Fibroblast of mammary gland (primary cell): ENCODE data around the gene SCP2.
A peak's percentile ranks its signal among the peaks of the same experiment; 100 is the strongest.

ENCODE experiments used
- DNase-seq: peaks from one replicate; pipeline ENCODE4 v3.0.0-alpha.2; 2010; ENCODE audit warnings: low read depth
- H3K4me3 ChIP-seq: 2 replicates; pipeline ENCODE4 v1.5.1; 2011; ENCODE audit warnings: low read depth, mild to moderate bottlenecking, low read length, moderate library complexity; ENCODE audit not compliant: control insufficient read depth
- CTCF ChIP-seq: conservative IDR thresholded peaks from 2 replicates; pipeline ENCODE4 v1.5.1; 2011; ENCODE audit warnings: low read depth, low read length, inconsistent platforms; ENCODE audit not compliant: control insufficient read depth, insufficient read depth

SCP2 gene

GRCh38 chr1:52920791-52921291, 6.2 kb upstream of the SCP2 start:
- no peak for DNase-seq
- peak overlapping the region; percentile 58 for H3K4me3 ChIP-seq
- TF ChIP-seq CTCF = no peak

- DNase-seq = peak; percentile 26
- TF ChIP-seq CTCF = no peak
- H3K4me3 ChIP-seq = no peak overlapping the region
These were observed 1.5 kb upstream of the SCP2 start for GRCh38 chr1:52925571-52926005.

- TF ChIP-seq CTCF = no peak
- DNase-seq = no peak
- peak overlapping the region; percentile 63 for H3K4me3 ChIP-seq
These were observed 238 bp upstream of the SCP2 start for GRCh38 chr1:52926864-52927211.

GRCh38 chr1:52928015-52928404, 934 bp downstream of the SCP2 start:
- DNase-seq = no peak
- peak overlapping the region; percentile 63 for H3K4me3 ChIP-seq
- no peak for TF ChIP-seq CTCF

GRCh38 chr1:52929019-52929418, 1.9 kb downstream of the SCP2 start:
- H3K4me3 ChIP-seq = no peak overlapping the region
- DNase-seq = no peak
- no peak for TF ChIP-seq CTCF

GRCh38 chr1:52937433-52938182, 10.5 kb downstream of the SCP2 start:
- no peak overlapping the region for H3K4me3 ChIP-seq

More at GRCh38 chr1:52937433-52938182, 10.5 kb downstream of the SCP2 start:
- no peak for TF ChIP-seq CTCF
- DNase-seq = no peak
